IPS-NIHi7 (cell line): ENCODE data around the gene UGCG.
A peak's percentile ranks its signal among the peaks of the same experiment; 100 is the strongest.
"Not testable (repeated sequence)": the region's sequence is repeated elsewhere in the genome, so short reads cannot be mapped to it uniquely, and the experiment has no call there.

ENCODE experiments used
- DNase-seq: peaks from one replicate; pipeline ENCODE4 v3.0.0; 2012; ENCODE audit warnings: mixed read lengths; ENCODE audit errors: extremely low spot score

Gene UGCG

GRCh38 chr9:111953444-111953843, 56.8 kb downstream of the UGCG start:
- DNase-seq: no peak

GRCh38 chr9:111955048-111955447, 58.4 kb downstream of the UGCG start:
- no peak for DNase-seq

- DNase-seq: no peak
Measured at GRCh38 chr9:111957856-111958631, 61.4 kb downstream of the UGCG start.

- DNase-seq: no peak
Measured at GRCh38 chr9:111959468-111960359, 63.1 kb downstream of the UGCG start.

GRCh38 chr9:111960485-111960884, 63.9 kb downstream of the UGCG start:
- DNase-seq: not testable (repeated sequence)

GRCh38 chr9:111961009-111961408, 64.4 kb downstream of the UGCG start:
- DNase-seq: no peak

GRCh38 chr9:111961575-111961974, 65.0 kb downstream of the UGCG start:
- no peak for DNase-seq

- DNase-seq: no peak
Measured at GRCh38 chr9:111962021-111962420, 65.4 kb downstream of the UGCG start.

- DNase-seq: no peak
Measured at GRCh38 chr9:111963995-111964394, 67.4 kb downstream of the UGCG start.

- DNase-seq: no peak
Measured at GRCh38 chr9:111965566-111966019, 69.0 kb downstream of the UGCG start.

GRCh38 chr9:111966124-111966723, 69.6 kb downstream of the UGCG start:
- DNase-seq: no peak

- no peak for DNase-seq
Measured at GRCh38 chr9:111966861-111967291, 70.3 kb downstream of the UGCG start.

GRCh38 chr9:111967621-111968020, 71.0 kb downstream of the UGCG start:
- DNase-seq: no peak

GRCh38 chr9:111969061-111969460, 72.4 kb downstream of the UGCG start:
- DNase-seq: no peak

GRCh38 chr9:111969622-111970021, 73.0 kb downstream of the UGCG start:
- no peak for DNase-seq

GRCh38 chr9:111970827-111971226, 74.2 kb downstream of the UGCG start:
- no peak for DNase-seq

GRCh38 chr9:111974092-111974681, 77.6 kb downstream of the UGCG start:
- no peak for DNase-seq

- peak; percentile 58 for DNase-seq
Measured at GRCh38 chr9:111975709-111976108, 79.1 kb downstream of the UGCG start.

- no peak for DNase-seq
Measured at GRCh38 chr9:111978616-111979015, 82.0 kb downstream of the UGCG start.

- DNase-seq: no peak
Measured at GRCh38 chr9:111979561-111979960, 82.9 kb downstream of the UGCG start.

- DNase-seq: no peak
Measured at GRCh38 chr9:111980398-111980797, 83.8 kb downstream of the UGCG start.

GRCh38 chr9:111983484-111983908, 86.9 kb downstream of the UGCG start:
- no peak for DNase-seq
